B cell (primary cell): Measurements from ENCODE around the gene JAM2. TPM values are rescaled to one million over a fixed set of nuclear protein-coding genes. Genes with fewer than 3 reads are reported as not detected.

ENCODE experiments used
- ATAC-seq: fragments of 200-7000 bp; cut with Tn5 transposase; one replicate; pipeline ENCODE4 v1.10.0; 2021; ENCODE audit warnings: low read depth, mild to moderate bottlenecking, moderate number of reproducible peaks, moderate library complexity
- CTCF ChIA-PET: fragments of 350-600 bp; sonication (Branson Sonifier 250); formaldehyde crosslinking; loops from one replicate; lab custom pipeline; 2021; ENCODE audit warnings: antibody characterized with exemption, inconsistent platforms; lab: Charles Lee
- POLR2A ChIA-PET: fragments of 350-600 bp; sonication (Branson Sonifier 250); formaldehyde crosslinking; loops from one replicate; lab custom pipeline; 2021; ENCODE audit warnings: antibody characterized with exemption; lab: Charles Lee
- DNase-seq: peaks from one replicate; pipeline ENCODE4 v3.0.0; 2013
- H2AFZ ChIP-seq: 2 replicates; pipeline ENCODE4 v1.6.1; 2012; ENCODE audit warnings: mild to moderate bottlenecking, low read depth, low read length; ENCODE audit not compliant: insufficient read depth, poor library complexity, severe bottlenecking
- H3K27ac ChIP-seq, 2 donors: 1 replicate in 1 of 2; 2 replicates in 1 of 2; pipeline ENCODE4 v1.5.1; 2012 to 2013; ENCODE audit warnings: low read length in 2 of 2, mild to moderate bottlenecking in 2 of 2, moderate library complexity in 1 of 2
- H3K27me3 ChIP-seq, 4 experiments: fragments of 200-600 bp in 1 of 4; sonication (generic) in 1 of 4; replicated peaks in 1 of 4; 1 replicate in 2 of 4; 2 replicates in 2 of 4; pipeline versions ENCODE4 v1.6.1 to v1.7.0; 2013 to 2016; ENCODE audit warnings: low read length in 3 of 4, mild to moderate bottlenecking in 2 of 4, mixed read lengths in 1 of 4, moderate library complexity in 1 of 4; ENCODE audit not compliant: insufficient read depth in 4 of 4, control insufficient read depth in 3 of 4; ENCODE audit errors: control extremely low read depth in 1 of 4
- H3K36me3 ChIP-seq, 2 experiments: replicated peaks in 1 of 2; 1 replicate in 1 of 2; 2 replicates in 1 of 2; pipeline versions ENCODE4 v1.6.1 to v1.7.1; 2013; ENCODE audit warnings: low read length in 1 of 2; ENCODE audit not compliant: insufficient read depth in 2 of 2, control insufficient read depth in 1 of 2; ENCODE audit errors: control extremely low read depth in 1 of 2, extremely low read depth in 1 of 2
- H3K4me1 ChIP-seq, 2 donors: fragments of 200-600 bp in 1 of 2; sonication (generic) in 1 of 2; 1 replicate in 1 of 2; 2 replicates in 1 of 2; pipeline versions ENCODE4 v1.5.1 to v1.6.1; 2013 to 2017; ENCODE audit warnings: low read length in 2 of 2; ENCODE audit not compliant: control insufficient read depth in 2 of 2, insufficient read depth in 2 of 2
- H3K4me2 ChIP-seq: replicated peaks from 2 replicates; pipeline ENCODE3; 2012; ENCODE audit warnings: mild to moderate bottlenecking, low read depth, low read length; ENCODE audit not compliant: poor library complexity, severe bottlenecking
- H3K4me3 ChIP-seq, 5 experiments: fragments of 200-600 bp in 1 of 5; sonication (generic) in 1 of 5; 1 replicate in 3 of 5; 2 replicates in 2 of 5; pipeline versions ENCODE4 v1.5.1 to v1.7.0; 2011 to 2016; ENCODE audit warnings: low read length in 4 of 5, mild to moderate bottlenecking in 4 of 5, low read depth in 2 of 5, control low read depth in 1 of 5, moderate library complexity in 1 of 5; ENCODE audit not compliant: insufficient read depth in 1 of 5; ENCODE audit errors: control extremely low read depth in 1 of 5, extremely low read depth in 1 of 5
- H3K79me2 ChIP-seq: fragments of 200-600 bp; sonication (generic); one replicate; pipeline ENCODE4 v1.6.0; 2016; ENCODE audit warnings: low read length; ENCODE audit not compliant: control insufficient read depth, insufficient read depth
- H3K9ac ChIP-seq: fragments of 200-600 bp; sonication (generic); 2 replicates; pipeline ENCODE4 v1.6.1; 2017; ENCODE audit warnings: mild to moderate bottlenecking, low read length, moderate library complexity
- H3K9me3 ChIP-seq, 3 donors: one replicate each; pipeline versions ENCODE4 v1.6.1 to v1.7.1; 2013; ENCODE audit warnings: low read length in 2 of 3; ENCODE audit not compliant: control insufficient read depth in 2 of 3, insufficient read depth in 1 of 3; ENCODE audit errors: control extremely low read depth in 1 of 3
- H4K20me1 ChIP-seq: 2 replicates; pipeline ENCODE4 v1.6.0; 2012; ENCODE audit warnings: mild to moderate bottlenecking, low read length; ENCODE audit not compliant: insufficient read depth, control insufficient read depth, poor library complexity, severe bottlenecking
- H3K27ac Mint-ChIP-seq: one replicate; pipeline ENCODE4 v1.8.0; 2021; ENCODE audit warnings: mixed read lengths
- H3K27me3 Mint-ChIP-seq: one replicate; pipeline ENCODE4 v1.8.0; 2021; ENCODE audit warnings: mixed read lengths
- H3K4me1 Mint-ChIP-seq: one replicate; pipeline ENCODE4 v1.8.0; 2021; ENCODE audit warnings: mixed read lengths
- H3K4me3 Mint-ChIP-seq: one replicate; pipeline ENCODE4 v1.8.0; 2021; ENCODE audit warnings: mixed read lengths
- H3K9me3 Mint-ChIP-seq: one replicate; pipeline ENCODE4 v1.8.0; 2022; ENCODE audit warnings: mixed read lengths; ENCODE audit not compliant: insufficient read depth
- CTCF ChIP-seq: fragments of 200-600 bp; IDR thresholded peaks from one replicate; pipeline ENCODE4 v1.8.0; 2022; ENCODE audit warnings: antibody characterized with exemption, mild to moderate bottlenecking
- EZH2 ChIP-seq: IDR thresholded peaks from 2 replicates; pipeline ENCODE4 v1.6.1; 2012; ENCODE audit warnings: borderline replicate concordance, low read depth, mild to moderate bottlenecking, moderate library complexity, low read length; ENCODE audit not compliant: insufficient read depth, poor library complexity, severe bottlenecking
- WGBS: methylation state at CpG from one replicate; pipeline ENCODE4 v1.1.5; 2013; ENCODE audit warnings: missing lambda C conversion rate; ENCODE audit not compliant: insufficient coverage; 5-methylcytosine and 5-hydroxymethylcytosine counted together
- intact Hi-C: fragments of 100-400 bp; cut with micrococcal nuclease; formaldehyde crosslinking; loops from one replicate; pipeline ENCODE4 v1.10.0; 2022
- polyA plus RNA-seq: library from polyadenylated mRNA; depleted of rRNA; stranded (reverse); fragments of >200 nt; gene quantifications from 2 replicates; pipeline ENCODE4 v1.2.3, GENCODE V29; 2012
- total RNA-seq, 2 donors: library from RNA; stranded (reverse); fragments of 120-200 nt in 1 of 2; gene quantifications; 1 replicate in 1 of 2; 2 replicates in 1 of 2; pipeline versions ENCODE4 v1.2.3 to v1.2.4, GENCODE V29; 2013 to 2022

The JAM2 gene
- total and polyA plus RNA-seq, 2 donors (not counting 1 experiment from before 2014, with no cell fraction given): 0.94 to 1.5 TPM

GRCh38 chr21:25700741-25701140 lies 61.7 kb downstream of the JAM2 start:
- TF ChIP-seq CTCF: no peak
- TF ChIP-seq EZH2: no peak
- Mint-ChIP-seq H3K4me1 (no peaks in the 10 kb centered on the region), H3K9me3 (no peaks in the 10 kb centered on the region), H3K27ac (no peak overlapping the region), H3K27me3 (no peaks in the 10 kb centered on the region), H3K4me3 (no peak overlapping the region)
- H3K36me3 ChIP-seq: no peaks in the 10 kb centered on the region
- CTCF ChIA-PET: no interaction called here
- DNase-seq (no peak), ATAC-seq (no peak)
- no peak overlapping the region for H3K27ac ChIP-seq
- no peak overlapping the region for H3K9ac ChIP-seq
- no peaks in the 10 kb centered on the region for H3K79me2 ChIP-seq
- H3K9me3 ChIP-seq: no peaks in the 10 kb centered on the region
- no peaks in the 10 kb centered on the region for H4K20me1 ChIP-seq
- POLR2A ChIA-PET: no interaction called here
- intact Hi-C loops: no loop called here
- H3K4me1 ChIP-seq: no peaks in the 10 kb centered on the region
- no peak overlapping the region for H3K4me3 ChIP-seq
- WGBS: no CpG with 5 or more reads among the region's 1 CpG
- no peaks in the 10 kb centered on the region for H3K27me3 ChIP-seq
- H2AFZ ChIP-seq: no peak overlapping the region
- no peak overlapping the region for H3K4me2 ChIP-seq

GRCh38 chr21:25701529-25701928 lies 62.5 kb downstream of the JAM2 start:
- Histone ChIP-seq H3K4me3 (no peak overlapping the region), H4K20me1 (no peaks in the 10 kb centered on the region), H3K4me1 (no peaks in the 10 kb centered on the region), H2AFZ (no peak overlapping the region), H3K79me2 (no peaks in the 10 kb centered on the region), H3K27me3 (no peaks in the 10 kb centered on the region), H3K36me3 (no peaks in the 10 kb centered on the region), H3K9ac (no peak overlapping the region), H3K27ac (no peak overlapping the region), H3K9me3 (no peaks in the 10 kb centered on the region), H3K4me2 (no peak overlapping the region)
- no peak for TF ChIP-seq CTCF
- TF ChIP-seq EZH2: no peak
- no peaks in the 10 kb centered on the region for H3K9me3 Mint-ChIP-seq
- intact Hi-C loops: no loop called here
- ChIA-PET CTCF (interaction anchor here (0.6 kb wide), 1 partner anchor 1747 kb away, joined by 3 read pairs; no protein-coding TSS in a partner anchor), POLR2A (no interaction called here)
- DNase-seq (no peak), ATAC-seq (no peak)
- H3K27me3 Mint-ChIP-seq: no peaks in the 10 kb centered on the region
- H3K4me1 Mint-ChIP-seq: no peaks in the 10 kb centered on the region
- no CpG with 5 or more reads among the region's 4 CpGs for WGBS
- no peak overlapping the region for H3K4me3 Mint-ChIP-seq
- no peak overlapping the region for H3K27ac Mint-ChIP-seq
